Stimulated activated CD8-positive, alpha-beta memory T cell treated with anti-CD3 and anti-CD28 coated beads, Interleukin-7, amount 100 ng/mL, for 48 hours (primary cell): ENCODE results near the gene ASPSCR1.

Experiments
- DNase-seq, 2 donors: peaks; one replicate each; pipeline ENCODE4 v3.0.0-alpha.2; 2020; ENCODE audit warnings: low read depth in 1 of 2; ENCODE audit errors: extremely low read depth in 1 of 2

Gene ASPSCR1

GRCh38 chr17:82053130-82053529, 75.7 kb downstream of the ASPSCR1 start:
- DNase-seq: no peak

GRCh38 chr17:82053556-82054263, 76.3 kb downstream of the ASPSCR1 start:
- DNase-seq: no peak

- no peak for DNase-seq
Measured at GRCh38 chr17:82054351-82055022, 77.1 kb downstream of the ASPSCR1 start.

- DNase-seq: no peak
Measured at GRCh38 chr17:82055023-82055964, 77.9 kb downstream of the ASPSCR1 start.

- DNase-seq: no peak
Measured at GRCh38 chr17:82055965-82056728, 78.7 kb downstream of the ASPSCR1 start.

GRCh38 chr17:82056729-82057621, 79.5 kb downstream of the ASPSCR1 start:
- no peak for DNase-seq

- DNase-seq: no peak
Measured at GRCh38 chr17:82058230-82058854, 80.9 kb downstream of the ASPSCR1 start.

- no peak for DNase-seq
Measured at GRCh38 chr17:82058855-82059249, 81.4 kb downstream of the ASPSCR1 start.

GRCh38 chr17:82059272-82060000, 82.0 kb downstream of the ASPSCR1 start:
- DNase-seq: no peak

GRCh38 chr17:82060001-82060380, 82.6 kb downstream of the ASPSCR1 start:
- DNase-seq: no peak

- DNase-seq: no peak
Measured at GRCh38 chr17:82060614-82061013, 83.2 kb downstream of the ASPSCR1 start.

GRCh38 chr17:82061047-82061925, 83.9 kb downstream of the ASPSCR1 start:
- DNase-seq: no peak

- no peak for DNase-seq
Measured at GRCh38 chr17:82062076-82062983, 84.9 kb downstream of the ASPSCR1 start.

- DNase-seq: no peak
Measured at GRCh38 chr17:82062984-82063368, 85.5 kb downstream of the ASPSCR1 start.

- no peak for DNase-seq
Measured at GRCh38 chr17:82063424-82064415, 86.3 kb downstream of the ASPSCR1 start.
